HG02870 (cell line): Measurements from ENCODE around the gene RDH11.
"Not testable (repeated sequence)": the region's sequence is repeated elsewhere in the genome, so short reads cannot be mapped to it uniquely, and the experiment has no call there.

Experiments used
- ATAC-seq: cut with Tn5 transposase; IDR thresholded peaks from one replicate; pipeline ENCODE4 v1.9.1; 2021; ENCODE audit warnings: mild to moderate bottlenecking, moderate library complexity; ENCODE audit not compliant: unreplicated experiment

Gene RDH11, protein sequence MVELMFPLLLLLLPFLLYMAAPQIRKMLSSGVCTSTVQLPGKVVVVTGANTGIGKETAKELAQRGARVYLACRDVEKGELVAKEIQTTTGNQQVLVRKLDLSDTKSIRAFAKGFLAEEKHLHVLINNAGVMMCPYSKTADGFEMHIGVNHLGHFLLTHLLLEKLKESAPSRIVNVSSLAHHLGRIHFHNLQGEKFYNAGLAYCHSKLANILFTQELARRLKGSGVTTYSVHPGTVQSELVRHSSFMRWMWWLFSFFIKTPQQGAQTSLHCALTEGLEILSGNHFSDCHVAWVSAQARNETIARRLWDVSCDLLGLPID

GRCh38 chr14:67695394-67695949 lies at the start of gene RDH11:
TSS of gene RDH11 (minus strand) at chr14:67695764. CDS start at chr14:67695703, 61 bp downstream.
- peak; percentile 84 for ATAC-seq

DNA sequence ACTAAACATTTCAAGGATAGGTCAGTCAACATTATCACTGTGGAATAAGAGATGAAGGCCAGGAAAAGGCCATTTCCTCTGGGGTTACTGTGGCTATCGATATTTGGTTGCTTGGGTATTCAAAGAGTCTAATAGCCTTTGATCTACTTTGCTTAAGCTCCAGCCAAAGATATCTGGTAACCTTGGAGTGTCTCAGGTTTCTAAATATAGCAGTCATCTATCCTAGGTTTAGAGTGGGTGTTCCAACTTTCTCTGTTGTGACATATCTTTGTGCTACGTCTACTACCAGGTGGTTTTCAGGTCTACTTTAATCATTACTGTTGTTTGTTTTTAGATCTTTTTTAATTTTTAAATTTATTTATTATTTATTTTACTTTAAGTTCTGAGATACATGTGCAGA lies 48.5 kb upstream of the RDH11 start:
- ATAC-seq, result no peak

- ATAC-seq, result no peak
Measured at GRCh38 chr14:67738740-67739504, 43.4 kb upstream of the RDH11 start.

GRCh38 chr14:67736771-67737170 lies 41.2 kb upstream of the RDH11 start:
- ATAC-seq, result no peak

- no peak for ATAC-seq
Measured at GRCh38 chr14:67735336-67736147, 40.0 kb upstream of the RDH11 start.

- ATAC-seq, result no peak
Measured at GRCh38 chr14:67734675-67735074, 39.1 kb upstream of the RDH11 start.

DNA sequence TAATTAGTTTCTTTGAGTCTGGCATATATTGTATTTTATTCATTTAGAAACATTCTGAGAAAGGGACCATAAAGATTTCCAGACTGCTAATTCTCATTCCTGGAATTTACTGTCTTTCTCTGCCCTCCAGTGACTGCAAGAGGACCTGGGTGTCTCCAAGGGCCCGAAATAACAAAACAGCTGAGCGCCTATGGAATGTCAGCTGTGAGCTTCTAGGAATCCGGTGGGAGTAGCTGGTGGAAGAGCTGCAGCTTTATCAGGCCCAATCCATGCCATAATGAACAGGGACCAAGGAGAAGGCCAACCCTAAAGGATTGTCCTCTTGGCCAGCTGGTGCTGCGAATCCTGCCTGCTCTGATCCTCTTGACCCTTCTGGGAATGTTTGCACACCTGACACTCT lies 38.1 kb upstream of the RDH11 start:
- no peak for ATAC-seq

DNA sequence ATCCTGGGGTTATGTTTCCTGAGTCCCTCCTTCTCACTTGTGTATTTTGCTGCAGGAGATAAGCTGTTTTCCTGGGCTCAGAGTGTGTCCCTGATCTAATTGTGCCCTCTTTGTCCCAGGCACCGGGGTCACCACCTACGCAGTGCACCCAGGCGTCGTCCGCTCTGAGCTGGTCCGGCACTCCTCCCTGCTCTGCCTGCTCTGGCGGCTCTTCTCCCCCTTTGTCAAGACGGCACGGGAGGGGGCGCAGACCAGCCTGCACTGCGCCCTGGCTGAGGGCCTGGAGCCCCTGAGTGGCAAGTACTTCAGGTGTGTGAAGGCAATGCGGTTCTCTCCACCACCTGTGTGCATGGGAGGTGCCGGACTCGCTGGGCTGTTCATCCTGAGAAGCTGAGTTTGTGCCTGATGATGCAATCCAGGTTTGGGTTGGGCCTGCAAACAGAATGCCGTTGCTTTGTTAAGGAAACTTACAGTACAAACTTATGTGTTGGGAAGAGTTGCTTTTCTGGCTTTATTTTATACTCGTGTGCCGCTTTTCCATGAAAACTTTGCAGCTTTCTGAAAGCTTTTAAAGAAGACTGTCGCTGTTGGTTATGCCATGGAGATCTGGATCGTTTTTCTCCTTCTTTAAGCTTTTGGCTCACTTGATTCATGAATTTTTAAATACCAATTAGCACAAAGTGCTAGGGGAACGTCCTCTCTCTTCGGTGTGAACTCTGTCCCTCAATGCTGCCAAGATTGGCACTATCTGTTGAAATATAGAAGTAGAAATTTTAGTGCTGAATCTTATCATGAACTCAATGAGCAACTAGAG lies 33.7 kb upstream of the RDH11 start:
- ATAC-seq, result no peak

GRCh38 chr14:67728258-67728657 lies 32.7 kb upstream of the RDH11 start:
- no peak for ATAC-seq

DNA sequence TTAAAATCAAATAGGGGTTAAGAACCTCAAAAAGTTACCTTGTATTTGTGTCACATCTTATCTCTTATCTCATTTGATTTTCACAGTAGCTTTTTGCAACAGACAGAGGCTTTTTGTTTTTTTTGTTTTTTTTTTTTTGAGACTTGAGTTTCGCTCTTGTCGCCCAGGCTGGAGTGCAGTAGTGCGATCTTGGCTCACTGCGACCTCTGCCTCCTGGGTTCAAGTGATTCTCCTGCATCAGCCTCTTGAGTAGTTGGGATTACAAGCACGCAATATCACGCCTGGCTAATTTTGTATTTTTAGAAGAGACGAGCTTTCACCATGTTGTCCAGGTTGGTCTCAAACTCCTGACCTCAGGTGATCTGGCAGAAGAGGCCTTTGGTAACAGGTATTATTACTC lies 31.8 kb upstream of the RDH11 start:
- no peak for ATAC-seq

GRCh38 chr14:67725171-67725570 lies 29.6 kb upstream of the RDH11 start:
- no peak for ATAC-seq

GRCh38 chr14:67722293-67722692 lies 26.7 kb upstream of the RDH11 start:
- no peak for ATAC-seq

GRCh38 chr14:67721875-67722274 lies 26.3 kb upstream of the RDH11 start:
- no peak for ATAC-seq

DNA sequence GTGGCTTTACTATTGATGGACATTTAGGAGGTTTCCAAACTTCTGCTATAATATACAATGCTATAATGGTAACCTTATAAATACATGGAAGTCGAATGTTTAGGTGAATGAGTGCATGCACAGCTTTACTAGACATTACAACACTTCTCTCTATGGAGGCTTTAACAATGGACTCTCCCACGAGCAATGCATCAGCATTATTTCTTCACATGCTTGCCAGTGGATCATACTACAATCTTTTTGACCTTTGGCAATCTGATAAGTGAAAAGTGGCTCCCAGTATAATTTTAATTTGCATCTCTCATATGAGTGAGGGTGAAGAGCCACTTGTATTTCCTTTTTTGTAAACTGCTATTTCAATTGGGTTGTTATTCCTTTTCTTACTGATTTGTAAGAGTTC lies 24.3 kb upstream of the RDH11 start:
- ATAC-seq, result no peak

- not testable (repeated sequence) for ATAC-seq
Measured at GRCh38 chr14:67719385-67719784, 23.8 kb upstream of the RDH11 start.

DNA sequence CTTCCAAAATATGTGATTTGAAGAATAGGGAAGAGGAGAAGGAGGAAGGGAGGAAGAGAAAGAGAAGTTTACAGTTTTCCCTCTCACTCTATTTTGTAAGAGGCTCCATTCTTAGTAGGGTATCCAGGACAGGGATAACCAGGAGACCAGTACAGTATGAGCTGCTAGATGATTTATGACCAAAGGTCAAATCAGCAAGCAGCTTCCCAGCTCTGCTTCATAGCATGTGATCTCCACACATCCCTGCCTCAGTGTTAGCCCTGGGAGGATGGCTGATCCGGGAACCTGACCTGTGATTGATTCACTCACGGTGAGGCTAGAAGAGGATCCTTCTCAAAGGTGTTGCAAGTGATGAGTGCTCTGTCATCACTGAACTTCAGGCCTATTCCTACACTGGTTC lies 22.7 kb upstream of the RDH11 start:
- no peak for ATAC-seq

GRCh38 chr14:67717048-67717447 lies 21.5 kb upstream of the RDH11 start:
- ATAC-seq, result no peak

DNA sequence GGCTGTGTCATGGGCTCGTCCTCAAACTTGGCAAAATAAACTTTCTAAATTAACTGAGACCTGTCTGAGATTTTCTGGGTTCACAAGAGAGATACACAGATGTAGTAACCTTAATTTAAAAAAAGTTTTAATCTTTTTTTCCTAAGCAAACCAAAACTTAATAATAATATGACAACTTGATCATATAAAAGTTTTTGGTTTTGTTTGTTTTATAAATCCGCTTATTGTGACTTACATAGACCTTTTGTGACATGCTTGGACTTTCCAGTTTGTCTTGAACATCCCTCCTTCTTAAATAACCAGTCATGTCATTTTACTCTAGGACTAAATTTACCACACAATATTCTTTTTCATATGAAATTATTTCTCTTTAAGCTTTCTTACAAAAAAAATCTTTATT lies 14.6 kb upstream of the RDH11 start:
- ATAC-seq, result no peak

DNA sequence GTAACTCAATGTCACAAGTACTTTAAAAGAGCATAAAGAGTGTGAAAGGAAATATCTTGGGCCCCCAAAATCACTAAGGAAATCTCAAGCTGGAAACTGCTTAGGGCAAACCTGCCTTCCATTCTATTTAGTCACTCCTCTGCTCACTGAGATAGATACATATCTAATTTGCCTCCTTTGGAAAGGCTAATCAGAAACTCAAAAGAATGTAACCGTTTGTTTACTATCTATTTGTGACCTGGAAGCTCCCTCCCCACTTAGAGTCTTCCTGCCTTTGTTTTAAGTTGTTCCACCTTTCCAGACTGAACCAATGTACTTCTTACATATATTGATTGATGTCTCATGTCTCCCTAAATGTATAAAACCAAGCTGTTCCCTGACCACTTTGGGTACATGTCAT lies 14.2 kb upstream of the RDH11 start:
- ATAC-seq, result not testable (repeated sequence)

DNA sequence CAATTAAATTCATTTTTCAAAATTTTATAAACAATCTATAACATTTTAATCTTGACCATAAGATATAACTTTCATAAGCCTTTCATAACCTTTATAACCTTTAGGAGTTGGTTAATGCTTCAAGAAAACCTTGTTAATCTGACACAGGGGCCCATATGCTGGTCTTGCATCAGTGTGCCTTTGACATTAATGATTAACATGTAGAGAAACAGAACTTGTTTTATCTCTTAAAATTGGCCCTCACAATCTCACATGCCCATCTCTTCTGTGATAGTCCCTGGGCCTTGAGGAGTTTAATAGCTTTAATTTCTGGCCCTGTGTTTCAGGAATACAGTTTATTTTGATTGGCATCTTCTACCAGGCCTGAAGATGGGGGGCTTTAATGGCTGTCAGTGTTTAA lies 13.8 kb upstream of the RDH11 start:
- ATAC-seq, result not testable (repeated sequence)
